SK-N-SH (cell line): ENCODE data around the gene USB1. TPM values are rescaled to one million over a fixed set of nuclear protein-coding genes. Genes with fewer than 3 reads are reported as not detected.

Experiments used
- CTCF ChIA-PET: fragments of 300-600, 350-600 bp; formaldehyde crosslinking; extraction: SDS; loops from one replicate; lab custom pipeline; 2021; lab: Yijun Ruan, JAX
- POLR2A ChIA-PET: fragments of 350-600 bp; sonication (Branson Sonifier 250); formaldehyde crosslinking; extraction: SDS; loops from one replicate; lab custom pipeline; 2020; ENCODE audit warnings: antibody characterized with exemption, inconsistent platforms; lab: Yijun Ruan, JAX
- DNase-seq: peaks from one replicate; pipeline ENCODE4 v3.0.0; 2012
- H2AFZ ChIP-seq: fragments of 200-600 bp; sonication (generic); 2 replicates; pipeline ENCODE4 v1.8.1; 2016; ENCODE audit warnings: antibody characterized with exemption, mild to moderate bottlenecking, low read depth
- H3F3A ChIP-seq: fragments of 200-600 bp; sonication (generic); replicated peaks from 2 replicates; pipeline ENCODE3; 2016; ENCODE audit warnings: antibody characterized with exemption, mild to moderate bottlenecking; ENCODE audit not compliant: insufficient read depth
- H3K27ac ChIP-seq, 2 experiments: fragments of 200-500 bp in 1 of 2; fragments of 200-600 bp in 1 of 2; sonication (Bioruptor generic) in 1 of 2; sonication (generic), shearing (Covaris generic) in 1 of 2; 2 replicates each; pipeline versions ENCODE4 v1.5.1 to v1.6.1; 2014 to 2016; ENCODE audit warnings: low read depth in 2 of 2, inconsistent platforms in 1 of 2, low read length in 1 of 2, mild to moderate bottlenecking in 1 of 2, mixed read lengths in 1 of 2
- H3K27me3 ChIP-seq: fragments of 200-600 bp; sonication (generic), shearing (Covaris generic); 2 replicates; pipeline ENCODE4 v1.6.1; 2016; ENCODE audit warnings: mixed run types; ENCODE audit not compliant: insufficient read depth
- H3K36me3 ChIP-seq, 2 experiments: fragments of 200-500 bp in 1 of 2; fragments of 200-600 bp in 1 of 2; sonication (Bioruptor generic) in 1 of 2; sonication (generic) in 1 of 2; replicated peaks in 1 of 2; 2 replicates each; pipeline versions ENCODE3 to v1.5.1; 2014 to 2016; ENCODE audit warnings: low read length in 1 of 2, mild to moderate bottlenecking in 1 of 2; ENCODE audit not compliant: insufficient read depth in 2 of 2, control insufficient read depth in 1 of 2
- H3K4me1 ChIP-seq, 2 experiments: fragments of 200-500 bp in 1 of 2; fragments of 200-600 bp in 1 of 2; sonication (Bioruptor generic) in 1 of 2; sonication (generic), shearing (Covaris generic) in 1 of 2; 2 replicates each; pipeline versions ENCODE4 v1.5.1 to v1.6.1; 2014 to 2016; ENCODE audit warnings: low read depth in 1 of 2, low read length in 1 of 2, mixed run types in 1 of 2; ENCODE audit not compliant: insufficient read depth in 2 of 2, control insufficient read depth in 1 of 2
- H3K4me2 ChIP-seq: fragments of 200-600 bp; sonication (generic), shearing (Covaris generic); 2 replicates; pipeline ENCODE4 v1.6.1; 2017; ENCODE audit warnings: mixed run types
- H3K4me3 ChIP-seq, 2 experiments: fragments of 200-500 bp in 1 of 2; fragments of 200-600 bp in 1 of 2; sonication (Bioruptor generic) in 1 of 2; sonication (generic), shearing (Covaris generic) in 1 of 2; 2 replicates each; pipeline versions ENCODE4 v1.5.1 to v1.8.1; 2014 to 2016; ENCODE audit warnings: low read depth in 2 of 2, inconsistent platforms in 1 of 2, low read length in 1 of 2, mild to moderate bottlenecking in 1 of 2, mixed read lengths in 1 of 2, moderate library complexity in 1 of 2
- H3K79me2 ChIP-seq: fragments of 200-600 bp; sonication (generic); 2 replicates; pipeline ENCODE4 v1.8.1; 2017; ENCODE audit warnings: mild to moderate bottlenecking; ENCODE audit not compliant: insufficient read depth
- H3K9ac ChIP-seq: fragments of 200-600 bp; sonication (generic); 2 replicates; pipeline ENCODE4 v1.6.1; 2017; ENCODE audit warnings: mixed run types
- H3K9me2 ChIP-seq: fragments of 200-600 bp; sonication (generic); 2 replicates; pipeline ENCODE4 v1.6.1; 2017; ENCODE audit warnings: mixed run types
- H3K9me3 ChIP-seq: fragments of 200-600 bp; sonication (generic); 2 replicates; pipeline ENCODE4 v1.6.1; 2017; ENCODE audit warnings: mixed run types, mild to moderate bottlenecking, moderate library complexity
- H4K20me1 ChIP-seq: fragments of 200-600 bp; sonication (generic); 2 replicates; pipeline ENCODE4 v1.6.1; 2017; ENCODE audit warnings: mild to moderate bottlenecking, mixed run types; ENCODE audit not compliant: insufficient read depth
- CHD2 ChIP-seq: fragments of 150-350 bp; IDR thresholded peaks from 2 replicates; pipeline ENCODE4 v1.6.1; 2018; ENCODE audit warnings: low read length; ENCODE audit not compliant: partially characterized antibody
- FOSL2 ChIP-seq: IDR thresholded peaks from 2 replicates; pipeline ENCODE4 v1.4.0; 2012; ENCODE audit warnings: low read depth, mild to moderate bottlenecking, moderate library complexity, borderline replicate concordance
- FOXJ3 ChIP-seq: sonication (generic); formaldehyde crosslinking; IDR thresholded peaks from 2 replicates; pipeline ENCODE4 v1.5.1; 2020; ENCODE audit warnings: mild to moderate bottlenecking, missing genetic modification reagents
- FOXM1 ChIP-seq: IDR thresholded peaks from 2 replicates; pipeline ENCODE4 v1.4.0; 2012; ENCODE audit warnings: low read depth, mild to moderate bottlenecking
- JUND ChIP-seq: IDR thresholded peaks from 2 replicates; pipeline ENCODE4 v1.4.0; 2012
- POLR2AphosphoS5 ChIP-seq: IDR thresholded peaks from 2 replicates; pipeline ENCODE4 v1.6.1; 2012; ENCODE audit warnings: low read depth, low read length
- RAD21 ChIP-seq: IDR thresholded peaks from 2 replicates; pipeline ENCODE4 v1.6.1; 2012; ENCODE audit warnings: mild to moderate bottlenecking, low read length
- RFX5 ChIP-seq: IDR thresholded peaks from 2 replicates; pipeline ENCODE4 v1.6.1; 2012; ENCODE audit warnings: mild to moderate bottlenecking, improper control_type of control experiment, low read length
- WGBS: methylation state at CpG from one replicate; pipeline ENCODE4 v1.1.6; 2017; ENCODE audit warnings: low lambda C conversion rate; 5-methylcytosine and 5-hydroxymethylcytosine counted together
- polyA plus RNA-seq, 3 experiments: library from polyadenylated mRNA; depleted of rRNA; stranded (reverse); fragments of >200 nt; gene quantifications; 2 replicates each; pipeline ENCODE4 v1.2.3, GENCODE V29; 2012
- TF ChIP-seq, protein P1 (sequence below): IDR thresholded peaks from 2 replicates; pipeline ENCODE4; 2012

USB1 gene
- polyA plus RNA-seq, 1 of the 3 experiments (the other 2 are of a cell fraction), result 94.1 TPM

DNA sequence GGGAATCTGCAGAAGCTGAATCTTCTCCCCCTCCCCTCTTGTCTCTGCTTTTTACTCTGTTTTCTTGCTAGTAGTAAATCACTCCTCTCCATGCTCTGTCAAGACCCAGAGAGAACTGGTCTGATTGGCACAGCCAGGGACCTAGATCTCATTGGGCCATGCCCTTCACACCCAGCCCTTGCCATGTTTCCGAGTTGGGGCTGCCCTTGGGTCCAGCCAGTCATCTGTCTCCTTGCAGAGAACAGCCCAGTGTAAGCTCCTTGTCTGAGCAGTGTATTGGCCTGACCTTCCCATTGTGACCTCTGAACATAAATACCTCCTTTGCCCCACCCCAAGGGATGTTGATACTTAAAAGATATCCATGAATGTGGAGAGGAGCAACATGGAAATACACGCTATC lies 28.2 kb downstream of the USB1 start:
- no peaks in the 10 kb centered on the region for H4K20me1 ChIP-seq
- no peaks in the 10 kb centered on the region for H3K36me3 ChIP-seq
- TF ChIP-seq RFX5 (no peak), FOXJ3 (CRISPR knock-in tag) (no peak), POLR2AphosphoS5 (no peak), FOSL2 (no peak), FOXM1 (no peak)
- TF ChIP-seq, all 33 proteins: peak for 0
- Histone ChIP-seq H3K27me3 (peaks cover 13% of the 10 kb centered on the region), H3F3A (no peaks in the 10 kb centered on the region), H3K27ac (no peak overlapping the region), H3K9me3 (no peaks in the 10 kb centered on the region), H3K79me2 (no peaks in the 10 kb centered on the region), H3K4me3 (no peak overlapping the region), H3K9me2 (no peaks in the 10 kb centered on the region), H3K4me1 (peaks cover 0 to 61% of the 10 kb centered on the region in 2 experiments; a peak in 1 of 4 replicates), H2AFZ (no peak overlapping the region), H3K4me2 (no peak overlapping the region), H3K9ac (no peak overlapping the region)
- CTCF ChIA-PET, result interaction anchor here (5.4 kb wide), 1 partner anchor 91 kb away, joined by 75 read pairs; no protein-coding TSS in a partner anchor
- no peak for DNase-seq
- 79% methylated on average over 2 of the region's 2 CpGs for WGBS
- POLR2A ChIA-PET, result interaction anchor here (1.1 kb wide), 1 partner anchor 92 kb away, joined by 3 read pairs; no protein-coding TSS in a partner anchor

- DNase-seq, result no peak
- ChIA-PET CTCF (interaction anchor here (0.8 to 5.4 kb wide), 4 partner anchors 66 to 141 kb away, joined by 3 to 75 read pairs (median 9); no protein-coding TSS in a partner anchor), POLR2A (no interaction called here)
- H3K9me2 ChIP-seq, result no peaks in the 10 kb centered on the region
- no peak overlapping the region for H3K27ac ChIP-seq
- no peak overlapping the region for H3K4me2 ChIP-seq
- H3K4me3 ChIP-seq, result no peak overlapping the region
- no peak overlapping the region for H3K9ac ChIP-seq
- no peaks in the 10 kb centered on the region for H4K20me1 ChIP-seq
- H3K9me3 ChIP-seq, result no peaks in the 10 kb centered on the region
- no peaks in the 10 kb centered on the region for H3K36me3 ChIP-seq
- peaks cover 0 to 61% of the 10 kb centered on the region in 2 experiments; a peak in 1 of 4 replicates for H3K4me1 ChIP-seq
- no peak for TF ChIP-seq CHD2
- no peak for TF ChIP-seq RFX5
- WGBS, result 94% methylated on average over 8 of the region's 11 CpGs
- H3F3A ChIP-seq, result no peaks in the 10 kb centered on the region
- H3K79me2 ChIP-seq, result no peaks in the 10 kb centered on the region
- H3K27me3 ChIP-seq, result peaks cover 13% of the 10 kb centered on the region
- H2AFZ ChIP-seq, result no peak overlapping the region
These were observed 29.1 kb downstream of the USB1 start for GRCh38 chr16:58030136-58030840.

DNA sequence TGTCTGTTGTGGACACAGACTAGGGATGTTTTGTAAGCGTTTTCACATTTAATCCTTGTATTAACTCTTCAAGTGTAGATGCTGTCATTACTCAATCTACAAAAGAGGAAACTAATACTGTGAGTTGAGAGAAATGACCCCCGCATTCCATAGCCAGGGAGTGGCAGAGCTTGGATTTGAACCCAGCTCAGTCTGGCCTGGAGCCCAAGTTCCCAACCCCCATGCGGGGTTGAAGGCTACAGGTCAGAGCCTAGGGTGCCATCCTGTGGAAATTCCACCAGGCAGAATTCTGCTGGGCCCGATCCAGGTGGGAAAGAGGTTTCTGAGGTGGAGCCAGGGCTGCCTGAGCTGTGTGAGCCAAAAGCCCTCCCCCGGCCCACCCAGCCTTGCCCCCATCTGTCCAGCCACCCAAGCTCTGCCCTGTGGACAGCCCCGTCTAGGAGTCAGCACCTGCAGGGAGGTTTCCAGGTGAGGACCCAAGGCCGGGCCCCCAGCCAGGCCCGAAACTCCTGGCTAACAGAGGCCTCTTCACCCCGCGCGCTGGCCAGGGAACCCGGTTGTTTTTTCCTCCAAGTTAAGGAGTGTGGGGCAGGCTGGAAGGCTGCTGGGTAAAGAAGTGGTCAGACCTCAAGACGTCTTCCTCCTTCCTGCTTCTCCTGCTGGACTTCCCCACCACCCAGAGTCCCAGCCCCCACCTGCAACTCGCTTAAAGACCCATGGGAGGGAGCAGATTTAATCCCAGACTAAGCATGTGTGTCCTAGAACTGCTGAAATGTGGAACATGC lies 30.0 kb downstream of the USB1 start:
- ChIA-PET POLR2A (no interaction called here), CTCF (interaction anchor here (1.4 to 5.7 kb wide), 7 partner anchors 8 to 96 kb away, joined by 5 to 53 read pairs (median 15); partner anchors contain the start of gene CFAP20)
- no peak overlapping the region for H3K4me3 ChIP-seq
- H3K9me3 ChIP-seq, result no peaks in the 10 kb centered on the region
- H3K9ac ChIP-seq, result no peak overlapping the region
- no peak overlapping the region; a peak in 1 of 4 replicates for H3K27ac ChIP-seq
- peaks cover 0 to 69% of the 10 kb centered on the region in 2 experiments; a peak in 1 of 4 replicates for H3K4me1 ChIP-seq
- no peaks in the 10 kb centered on the region for H3K79me2 ChIP-seq
- H3K36me3 ChIP-seq, result no peaks in the 10 kb centered on the region
- peaks cover 13% of the 10 kb centered on the region for H3K27me3 ChIP-seq
- 63% methylated on average over 9 of the region's 14 CpGs for WGBS
- no peaks in the 10 kb centered on the region for H4K20me1 ChIP-seq
- TF ChIP-seq JUND, result no peak
- TF ChIP-seq, protein P1, sequence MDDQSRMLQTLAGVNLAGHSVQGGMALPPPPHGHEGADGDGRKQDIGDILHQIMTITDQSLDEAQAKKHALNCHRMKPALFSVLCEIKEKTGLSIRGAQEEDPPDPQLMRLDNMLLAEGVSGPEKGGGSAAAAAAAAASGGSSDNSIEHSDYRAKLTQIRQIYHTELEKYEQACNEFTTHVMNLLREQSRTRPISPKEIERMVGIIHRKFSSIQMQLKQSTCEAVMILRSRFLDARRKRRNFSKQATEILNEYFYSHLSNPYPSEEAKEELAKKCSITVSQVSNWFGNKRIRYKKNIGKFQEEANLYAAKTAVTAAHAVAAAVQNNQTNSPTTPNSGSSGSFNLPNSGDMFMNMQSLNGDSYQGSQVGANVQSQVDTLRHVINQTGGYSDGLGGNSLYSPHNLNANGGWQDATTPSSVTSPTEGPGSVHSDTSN, result no peak
- TF ChIP-seq RAD21, result no peak
- no peak overlapping the region for H2AFZ ChIP-seq
- no peak overlapping the region for H3K4me2 ChIP-seq
- no peaks in the 10 kb centered on the region for H3K9me2 ChIP-seq
- H3F3A ChIP-seq, result no peaks in the 10 kb centered on the region
- DNase-seq, result peak; percentile 14
